Measurements from ENCODE around the gene RHEB.

The RHEB gene

DNA sequence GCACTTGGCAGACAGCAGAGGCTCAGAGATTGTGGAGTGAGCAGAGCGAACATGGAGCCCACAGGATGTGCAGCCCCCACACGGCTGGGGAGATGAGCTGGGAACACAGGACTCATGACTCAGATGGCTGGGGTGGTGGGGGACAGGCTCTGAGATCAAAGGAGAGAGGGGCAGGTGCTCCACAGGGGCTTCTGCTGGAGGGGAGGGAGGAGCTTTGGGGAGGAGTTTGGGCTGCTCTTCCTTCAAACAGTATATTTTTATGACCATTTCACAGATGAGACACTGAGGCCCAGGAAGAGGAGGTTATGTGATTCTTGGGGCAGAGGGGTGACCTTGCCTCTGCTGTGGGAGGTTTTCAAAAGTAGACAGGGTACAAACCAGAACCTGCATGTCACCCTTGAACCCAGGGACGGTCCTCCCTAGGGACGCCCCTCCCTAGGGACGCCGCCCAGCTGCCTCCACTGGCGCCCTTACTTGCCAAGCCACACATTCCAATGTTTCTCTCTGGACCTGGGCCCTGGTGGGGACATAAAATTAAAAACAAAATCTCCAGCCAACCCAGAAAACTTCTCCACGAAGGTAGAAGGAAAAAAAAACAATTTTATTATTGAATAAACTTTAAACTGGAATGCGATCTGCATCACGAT is 78.8 kb downstream of the RHEB start:
- H3K36me3 ChIP-seq (ENCODE audit: insufficient read depth, low read length) = no peaks in the 10 kb centered on the region

DNA sequence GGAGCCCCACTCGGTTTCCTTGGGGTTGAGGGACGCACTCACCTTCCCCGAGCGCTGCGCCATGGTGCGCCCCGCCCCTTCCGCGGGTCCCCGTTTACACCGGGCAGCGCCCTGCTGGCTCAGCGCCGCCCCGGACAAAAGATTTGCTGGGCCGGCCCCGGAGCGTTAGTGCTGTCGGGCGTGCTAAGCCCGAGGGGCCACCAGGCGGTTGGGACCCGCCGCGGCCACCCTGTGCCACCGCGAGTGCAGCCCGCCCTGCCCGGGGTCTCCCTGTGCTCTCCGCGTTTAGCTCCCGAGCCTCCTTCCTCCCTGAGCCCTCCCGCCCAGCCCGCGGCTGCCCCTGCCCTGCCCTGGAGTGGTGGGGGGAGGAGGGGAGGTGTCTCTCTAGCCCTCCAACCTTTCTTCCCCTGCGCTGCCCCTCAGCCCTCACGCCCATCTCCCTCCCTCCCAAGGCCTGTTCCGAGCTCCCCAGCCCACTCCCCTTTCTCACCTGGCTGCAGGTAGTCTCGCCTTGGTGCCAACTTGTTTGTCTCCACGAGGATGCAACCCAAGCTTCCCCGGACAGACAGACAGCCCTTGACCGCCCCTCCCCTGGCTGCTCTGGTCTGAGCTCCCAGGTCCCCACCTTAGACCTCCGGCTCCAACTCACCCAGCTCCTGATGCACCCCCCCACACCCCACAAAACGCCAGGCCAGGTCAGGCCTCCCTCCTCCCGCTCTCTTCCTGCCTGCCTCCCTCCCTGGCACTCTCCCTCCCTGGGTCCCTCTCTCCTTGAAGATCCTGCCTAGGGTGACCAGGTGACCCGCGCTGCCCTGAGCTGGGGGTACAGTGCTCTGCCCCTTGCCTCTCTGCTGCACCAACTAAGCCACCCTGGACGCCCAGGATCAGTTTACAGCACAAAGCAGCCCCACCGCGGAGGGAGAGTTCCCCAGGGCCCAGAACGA is 79.6 kb downstream of the RHEB start, which contains the start of gene CRYGN:
TSS of gene CRYGN (minus strand) at position 287 of the 944 bp plus-strand sequence. CDS start at position 63, 224 bp downstream.
- Histone ChIP-seq H3K4me3 (ENCODE audit: low read length) (peak within 1 kb of the TSS; percentile 40), H2AFZ (ENCODE audit: low read depth, low read length) (no peak within 1 kb of the TSS), H3K27me3 (ENCODE audit: insufficient read depth, low read length) (peaks cover 32% of the 10 kb centered on the region), H3K9me3 (ENCODE audit: low read length) (peaks cover 7% of the 10 kb centered on the region), H3K36me3 (ENCODE audit: insufficient read depth, low read length) (no peaks in the 10 kb centered on the region), H3K4me1 (ENCODE audit: insufficient read depth, low read length) (peaks cover 5% of the 10 kb centered on the region)

More for the DNA sequence above, 78.8 kb downstream of the RHEB start:
- peaks cover 32% of the 10 kb centered on the region for H3K27me3 ChIP-seq (ENCODE audit: insufficient read depth, low read length)
- no peak overlapping the region for H2AFZ ChIP-seq (ENCODE audit: low read depth, low read length)
- H3K4me3 ChIP-seq (ENCODE audit: low read length) = no peak overlapping the region
- H3K9me3 ChIP-seq (ENCODE audit: low read length) = peaks cover 7% of the 10 kb centered on the region
- peaks cover 5% of the 10 kb centered on the region for H3K4me1 ChIP-seq (ENCODE audit: insufficient read depth, low read length)

- no peaks in the 10 kb centered on the region for H3K36me3 ChIP-seq (ENCODE audit: insufficient read depth, low read length)
- peaks cover 7% of the 10 kb centered on the region for H3K9me3 ChIP-seq (ENCODE audit: low read length)
- H2AFZ ChIP-seq (ENCODE audit: low read depth, low read length) = no peak overlapping the region
- H3K4me1 ChIP-seq (ENCODE audit: insufficient read depth, low read length) = peaks cover 5% of the 10 kb centered on the region
- peak overlapping the region; percentile 40 for H3K4me3 ChIP-seq (ENCODE audit: low read length)
- peaks cover 32% of the 10 kb centered on the region for H3K27me3 ChIP-seq (ENCODE audit: insufficient read depth, low read length)
Observed at GRCh38 chr7:151438864-151439601, 80.7 kb downstream of the RHEB start.

GRCh38 chr7:151437866-151438516 is 81.7 kb downstream of the RHEB start:
- Histone ChIP-seq H3K27me3 (ENCODE audit: insufficient read depth, low read length) (peaks cover 32% of the 10 kb centered on the region), H3K9me3 (ENCODE audit: low read length) (peaks cover 7% of the 10 kb centered on the region)

DNA sequence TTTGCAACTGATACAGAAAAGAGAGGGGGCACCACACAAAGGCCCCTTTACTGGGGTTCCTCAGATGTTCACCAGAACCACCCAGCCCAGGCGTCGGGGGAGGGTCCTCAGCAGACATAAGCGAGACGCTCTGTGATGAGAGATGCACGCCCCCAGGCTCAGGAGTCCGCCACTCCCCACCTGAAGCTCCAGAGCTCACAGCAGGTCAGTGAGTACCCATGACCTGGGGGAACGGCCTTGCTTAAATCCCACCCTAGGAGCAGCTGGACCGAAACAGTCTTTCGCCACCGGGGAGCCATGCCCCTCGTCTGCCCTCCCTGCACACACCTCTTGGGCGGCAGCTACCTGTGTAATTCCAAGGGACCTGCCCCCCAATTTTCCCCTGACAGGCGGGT is 82.5 kb downstream of the RHEB start:
- H2AFZ ChIP-seq (ENCODE audit: low read depth, low read length) = no peak overlapping the region
- H3K4me1 ChIP-seq (ENCODE audit: insufficient read depth, low read length) = peaks cover 5% of the 10 kb centered on the region
- peaks cover 7% of the 10 kb centered on the region for H3K9me3 ChIP-seq (ENCODE audit: low read length)
- H3K4me3 ChIP-seq (ENCODE audit: low read length) = no peak overlapping the region
- peaks cover 32% of the 10 kb centered on the region for H3K27me3 ChIP-seq (ENCODE audit: insufficient read depth, low read length)
- no peaks in the 10 kb centered on the region for H3K36me3 ChIP-seq (ENCODE audit: insufficient read depth, low read length)

More at GRCh38 chr7:151437866-151438516, 81.7 kb downstream of the RHEB start:
- Histone ChIP-seq H3K4me3 (ENCODE audit: low read length) (no peak overlapping the region), H3K4me1 (ENCODE audit: insufficient read depth, low read length) (peaks cover 5% of the 10 kb centered on the region), H2AFZ (ENCODE audit: low read depth, low read length) (no peak overlapping the region), H3K36me3 (ENCODE audit: insufficient read depth, low read length) (no peaks in the 10 kb centered on the region)

GRCh38 chr7:151436446-151437158 is 83.1 kb downstream of the RHEB start:
- H3K36me3 ChIP-seq (ENCODE audit: insufficient read depth, low read length) = no peaks in the 10 kb centered on the region
- no peak overlapping the region for H3K4me3 ChIP-seq (ENCODE audit: low read length)
- H2AFZ ChIP-seq (ENCODE audit: low read depth, low read length) = no peak overlapping the region
- H3K4me1 ChIP-seq (ENCODE audit: insufficient read depth, low read length) = peaks cover 5% of the 10 kb centered on the region
- H3K27me3 ChIP-seq (ENCODE audit: insufficient read depth, low read length) = peaks cover 32% of the 10 kb centered on the region
- H3K9me3 ChIP-seq (ENCODE audit: low read length) = peaks cover 7% of the 10 kb centered on the region

DNA sequence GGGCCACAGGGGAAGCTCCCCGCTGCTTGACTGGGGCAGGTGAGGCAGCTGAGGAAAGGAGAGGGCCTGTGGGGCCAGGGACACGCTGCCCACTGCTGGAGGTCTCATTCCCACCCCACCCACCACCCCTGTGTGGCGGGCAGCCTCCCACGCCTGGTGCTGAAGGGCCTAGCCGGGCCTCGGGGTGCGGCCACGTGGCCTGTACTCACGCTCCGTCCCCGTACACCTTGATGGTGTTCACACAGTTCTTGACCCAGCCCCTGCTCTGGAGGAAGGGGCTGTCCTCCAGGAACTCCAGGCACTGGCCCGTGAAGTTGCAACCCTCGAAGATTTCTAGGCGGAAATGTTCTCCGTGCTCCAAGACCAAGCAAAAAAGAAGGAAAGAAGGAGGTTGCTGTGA is 83.7 kb downstream of the RHEB start:
- peaks cover 31% of the 10 kb centered on the region for H3K27me3 ChIP-seq (ENCODE audit: insufficient read depth, low read length)

GRCh38 chr7:151435103-151435916 is 84.4 kb downstream of the RHEB start:
- no peaks in the 10 kb centered on the region for H3K36me3 ChIP-seq (ENCODE audit: insufficient read depth, low read length)
- no peak overlapping the region for H2AFZ ChIP-seq (ENCODE audit: low read depth, low read length)
- H3K4me1 ChIP-seq (ENCODE audit: insufficient read depth, low read length) = peaks cover 5% of the 10 kb centered on the region
- H3K4me3 ChIP-seq (ENCODE audit: low read length) = no peak overlapping the region
- H3K27me3 ChIP-seq (ENCODE audit: insufficient read depth, low read length) = peaks cover 24% of the 10 kb centered on the region
- H3K9me3 ChIP-seq (ENCODE audit: low read length) = peaks cover 7% of the 10 kb centered on the region

More for the DNA sequence above, 83.7 kb downstream of the RHEB start:
- peaks cover 7% of the 10 kb centered on the region for H3K9me3 ChIP-seq (ENCODE audit: low read length)
- no peak overlapping the region for H3K4me3 ChIP-seq (ENCODE audit: low read length)
- H3K36me3 ChIP-seq (ENCODE audit: insufficient read depth, low read length) = no peaks in the 10 kb centered on the region
- no peak overlapping the region for H2AFZ ChIP-seq (ENCODE audit: low read depth, low read length)
- peaks cover 5% of the 10 kb centered on the region for H3K4me1 ChIP-seq (ENCODE audit: insufficient read depth, low read length)

DNA sequence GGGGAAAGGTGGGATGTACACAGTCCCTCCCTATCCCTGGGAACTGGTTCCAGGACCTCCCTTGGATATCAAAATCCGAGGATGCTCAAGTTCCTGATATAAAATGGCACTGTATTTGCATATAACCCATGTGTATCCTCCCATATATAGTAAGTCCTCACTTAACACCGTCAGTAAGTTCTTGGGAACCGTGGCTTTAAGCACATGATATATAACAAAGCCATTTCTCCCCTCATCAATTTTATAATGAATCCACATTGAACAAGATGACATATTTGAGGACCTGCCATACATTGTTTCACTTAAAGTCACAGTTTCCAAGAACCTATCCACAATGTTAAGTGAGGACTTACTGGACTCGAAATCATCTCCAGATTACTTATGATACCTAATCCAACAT is 85.1 kb downstream of the RHEB start:
- peaks cover 3% of the 10 kb centered on the region for H3K4me1 ChIP-seq (ENCODE audit: insufficient read depth, low read length)
- no peaks in the 10 kb centered on the region for H3K36me3 ChIP-seq (ENCODE audit: insufficient read depth, low read length)
- H3K4me3 ChIP-seq (ENCODE audit: low read length) = no peak overlapping the region
- peaks cover 17% of the 10 kb centered on the region for H3K27me3 ChIP-seq (ENCODE audit: insufficient read depth, low read length)
- peaks cover 7% of the 10 kb centered on the region for H3K9me3 ChIP-seq (ENCODE audit: low read length)
- no peak overlapping the region for H2AFZ ChIP-seq (ENCODE audit: low read depth, low read length)

GRCh38 chr7:151433721-151434400 is 85.8 kb downstream of the RHEB start:
- peaks cover 4% of the 10 kb centered on the region for H3K4me1 ChIP-seq (ENCODE audit: insufficient read depth, low read length)

More at GRCh38 chr7:151433721-151434400, 85.8 kb downstream of the RHEB start:
- Histone ChIP-seq H3K27me3 (ENCODE audit: insufficient read depth, low read length) (peaks cover 11% of the 10 kb centered on the region), H2AFZ (ENCODE audit: low read depth, low read length) (no peak overlapping the region), H3K9me3 (ENCODE audit: low read length) (peaks cover 6% of the 10 kb centered on the region), H3K4me3 (ENCODE audit: low read length) (no peak overlapping the region), H3K36me3 (ENCODE audit: insufficient read depth, low read length) (no peaks in the 10 kb centered on the region)
